HG03139 (cell line): ENCODE measurements around the gene CACNA1B.
"Not testable (repeated sequence)": the region's sequence is repeated elsewhere in the genome, so short reads cannot be mapped to it uniquely, and the experiment has no call there.

Experiments used
- ATAC-seq: cut with Tn5 transposase; IDR thresholded peaks from one replicate; pipeline ENCODE4 v1.9.1; 2021; ENCODE audit not compliant: unreplicated experiment

The CACNA1B gene

DNA sequence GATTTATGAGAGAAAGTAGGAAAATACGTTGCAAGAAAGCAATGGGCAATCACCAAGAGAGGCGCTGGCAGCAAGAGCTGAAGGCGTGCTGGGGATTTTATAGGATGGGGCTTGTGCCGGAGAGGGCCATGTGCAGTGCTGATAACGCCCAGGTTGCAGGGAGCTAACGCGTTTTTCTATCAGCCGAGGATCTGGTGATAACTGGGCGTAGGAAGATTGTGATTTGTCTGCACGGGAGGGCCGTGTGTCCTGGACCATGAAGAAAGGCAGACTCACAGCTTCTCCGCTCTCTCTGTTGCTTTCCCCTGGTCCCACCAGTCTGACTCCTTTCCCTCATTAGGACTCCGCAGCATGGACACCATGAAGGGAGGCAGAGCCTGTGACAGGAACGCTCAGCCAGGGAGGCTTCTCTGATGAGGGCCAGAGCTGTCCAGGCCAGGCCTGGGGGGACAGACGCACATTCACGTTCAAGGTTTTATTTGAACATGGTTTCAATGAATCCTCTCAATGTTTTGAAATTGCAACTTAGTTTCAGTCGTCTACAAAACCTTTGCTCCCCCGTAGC is 11.9 kb upstream of the CACNA1B start:
- no peak for ATAC-seq

DNA sequence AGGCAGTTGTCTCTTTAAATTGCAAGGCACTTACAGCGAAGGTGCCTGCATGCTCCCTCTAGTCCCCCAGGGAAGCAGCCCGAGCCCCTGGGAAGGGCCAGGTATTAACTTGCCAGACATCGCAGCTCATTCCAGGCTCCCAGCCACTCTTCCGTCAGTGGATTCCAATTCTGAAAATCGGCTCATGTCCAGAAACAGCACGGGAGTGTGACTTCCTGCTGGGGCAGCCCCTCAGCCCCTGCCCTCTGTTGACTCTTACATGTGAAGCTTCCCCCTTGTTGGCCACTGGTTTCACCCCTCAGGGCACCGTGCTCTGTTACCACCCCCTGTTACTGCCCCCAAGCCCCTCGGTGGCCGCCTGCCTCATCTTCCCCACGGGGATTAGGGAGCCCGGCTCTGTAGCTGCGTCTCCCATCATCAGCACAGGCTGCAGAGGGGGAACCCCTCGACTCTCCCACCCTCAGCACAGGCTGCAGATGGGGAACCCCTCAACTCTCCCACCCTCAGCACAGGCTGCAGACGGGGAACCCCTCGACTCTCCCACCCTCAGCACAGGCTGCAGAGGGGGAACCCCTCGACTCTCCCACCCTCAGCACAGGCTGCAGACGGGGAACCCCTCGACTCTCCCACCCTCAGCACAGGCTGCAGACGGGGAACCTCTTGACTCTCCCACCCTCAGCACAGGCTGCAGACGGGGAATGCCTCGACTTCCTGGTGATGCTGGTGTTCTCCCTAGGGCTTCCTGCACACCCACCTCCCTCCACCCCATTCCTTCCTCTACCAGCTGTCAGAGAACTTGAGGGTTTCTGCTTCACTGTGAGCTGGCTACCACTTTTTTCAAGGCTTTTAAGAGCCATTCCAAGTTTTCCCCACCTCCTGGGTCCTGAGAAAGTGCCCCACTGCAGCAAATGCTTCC is 11.1 kb upstream of the CACNA1B start:
- no peak for ATAC-seq

- no peak for ATAC-seq
Observed at GRCh38 chr9:137870432-137870831, 7.2 kb upstream of the CACNA1B start.

GRCh38 chr9:137872296-137872695 is 5.3 kb upstream of the CACNA1B start:
- no peak for ATAC-seq

GRCh38 chr9:137873408-137873807 is 4.2 kb upstream of the CACNA1B start:
- no peak for ATAC-seq

DNA sequence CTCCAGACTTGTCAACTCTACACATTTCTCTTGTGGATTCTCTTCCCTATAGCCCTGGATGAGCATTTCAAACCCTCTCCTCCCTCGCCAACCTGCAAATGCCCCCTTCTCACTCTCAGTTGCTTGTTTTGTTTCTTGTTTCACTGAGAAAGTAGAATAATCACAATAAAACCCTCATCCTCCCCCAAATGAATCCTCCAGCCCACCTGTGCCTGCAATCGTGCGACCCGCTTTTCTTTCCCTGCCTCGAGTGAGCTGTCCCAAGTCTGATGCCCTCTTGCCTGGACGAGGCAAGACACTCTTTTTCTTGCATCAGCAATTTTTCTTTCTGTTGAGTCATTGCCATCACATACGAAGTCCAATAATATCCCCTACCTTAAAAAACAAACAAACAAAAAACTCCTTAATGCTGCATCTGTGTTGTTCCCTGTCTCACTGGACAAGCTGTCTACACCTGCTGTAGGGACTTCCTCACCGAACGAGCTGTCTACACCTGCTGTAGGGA is 3.7 kb upstream of the CACNA1B start:
- ATAC-seq, result no peak

DNA sequence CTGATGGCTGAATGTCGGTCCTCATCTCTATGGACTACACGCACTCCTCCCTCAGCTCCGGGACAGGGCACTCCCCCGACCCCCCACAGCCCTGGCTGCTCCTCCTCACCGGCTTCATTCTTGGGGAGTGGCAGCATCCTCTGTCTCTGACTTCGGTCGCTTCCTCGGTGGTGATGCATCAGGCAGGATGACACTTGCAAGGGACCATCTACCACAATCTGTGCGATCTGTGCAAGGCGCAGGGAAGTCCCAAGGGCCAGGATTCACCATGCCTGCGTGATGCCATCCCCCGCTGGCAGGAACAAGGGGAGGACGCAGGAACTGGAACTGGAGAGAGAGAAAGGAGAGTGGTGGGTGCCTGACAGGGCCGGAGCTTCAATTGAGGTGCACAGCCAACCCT is 2.2 kb upstream of the CACNA1B start:
- no peak for ATAC-seq

GRCh38 chr9:137875846-137876245 is 1.7 kb upstream of the CACNA1B start:
- ATAC-seq, result no peak

GRCh38 chr9:137876269-137876668 is 1.3 kb upstream of the CACNA1B start:
- no peak for ATAC-seq

GRCh38 chr9:137876781-137877386 is 698 bp upstream of the CACNA1B start:
- no peak for ATAC-seq

DNA sequence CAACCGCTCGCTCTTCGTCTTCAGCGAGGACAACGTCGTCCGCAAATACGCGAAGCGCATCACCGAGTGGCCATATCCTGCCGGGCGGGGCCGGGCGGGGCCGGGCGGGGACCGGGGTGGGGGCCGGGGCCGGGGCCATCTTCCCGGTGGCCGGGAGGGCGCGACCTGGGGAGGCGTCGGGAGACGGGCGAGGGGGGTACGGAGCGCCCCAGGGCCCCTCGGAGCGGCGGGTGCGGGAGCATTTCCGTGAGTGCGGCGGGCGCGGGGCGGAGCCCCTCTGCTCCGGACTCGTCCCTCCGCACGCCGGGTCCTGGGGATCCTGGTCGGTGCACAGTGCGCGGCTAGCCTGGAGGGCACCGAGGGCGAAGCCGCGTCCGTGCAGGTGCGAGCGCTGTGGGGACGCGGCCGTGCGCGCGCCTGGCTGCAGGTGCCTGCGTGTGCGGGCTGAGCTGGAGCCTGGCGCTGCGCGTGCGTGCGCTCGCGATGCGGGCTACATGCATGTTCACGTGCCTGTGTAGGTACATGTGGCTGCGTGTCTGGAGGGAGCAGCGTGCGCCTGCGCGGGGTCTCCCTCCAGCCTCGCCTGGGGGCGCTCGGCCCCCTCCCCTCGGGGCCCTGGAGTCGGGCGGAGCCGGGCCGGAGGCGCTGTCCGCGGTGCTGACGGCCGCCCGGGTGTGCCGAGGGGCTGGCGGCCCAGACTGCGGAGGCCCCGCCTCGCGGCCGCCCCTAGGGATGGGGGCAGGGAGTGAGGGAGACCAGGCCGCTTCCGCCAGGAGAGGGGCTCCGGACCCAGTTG is 762 bp downstream of the CACNA1B start:
- no peak for ATAC-seq

DNA sequence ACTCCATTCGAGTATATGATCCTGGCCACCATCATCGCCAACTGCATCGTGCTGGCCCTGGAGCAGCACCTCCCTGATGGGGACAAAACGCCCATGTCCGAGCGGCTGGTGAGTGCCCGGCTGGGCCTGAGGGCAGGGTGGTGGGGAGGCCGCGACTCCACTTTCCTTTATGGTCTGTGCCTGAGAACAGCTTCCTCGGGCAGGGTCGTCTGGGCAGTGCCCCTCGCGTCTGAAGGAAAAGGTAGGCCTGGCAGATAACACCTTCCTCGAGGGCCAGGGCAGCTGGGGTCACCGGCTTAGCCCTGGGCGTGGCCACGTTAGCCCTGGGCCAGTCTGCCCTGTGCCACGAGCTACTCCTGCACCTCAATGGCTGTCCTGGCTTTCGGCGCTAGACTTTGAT is 1.5 kb downstream of the CACNA1B start:
- ATAC-seq, result no peak

DNA sequence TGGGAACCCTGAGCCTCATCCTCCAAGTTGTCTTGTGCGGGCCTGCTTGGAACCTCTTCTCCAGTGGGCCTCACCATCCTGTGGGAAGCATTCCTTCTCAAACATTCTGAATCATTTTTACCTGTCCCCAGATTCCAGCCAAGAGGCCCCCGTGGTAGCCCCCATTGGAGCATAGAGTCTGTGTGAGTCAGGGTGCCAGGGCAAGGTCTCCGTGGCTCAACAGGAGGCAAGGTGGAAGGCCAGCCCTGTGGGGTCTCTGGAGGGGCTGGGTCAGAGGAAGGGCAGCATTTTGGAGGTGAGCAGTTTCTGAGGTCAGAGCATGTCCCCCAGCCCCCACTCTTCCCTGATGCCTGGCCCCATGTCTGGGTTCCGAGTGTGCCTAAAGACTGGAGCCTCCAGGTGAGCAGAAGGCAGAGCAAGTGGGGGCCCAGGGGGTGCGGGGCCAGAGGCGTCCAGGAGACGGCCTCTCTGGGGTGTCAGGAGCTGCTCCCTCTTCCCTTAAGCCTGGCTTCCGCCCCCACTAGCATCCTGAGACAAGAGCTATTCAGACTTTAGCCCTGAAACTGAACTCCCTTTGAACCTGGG is 2.1 kb downstream of the CACNA1B start:
- no peak for ATAC-seq

DNA sequence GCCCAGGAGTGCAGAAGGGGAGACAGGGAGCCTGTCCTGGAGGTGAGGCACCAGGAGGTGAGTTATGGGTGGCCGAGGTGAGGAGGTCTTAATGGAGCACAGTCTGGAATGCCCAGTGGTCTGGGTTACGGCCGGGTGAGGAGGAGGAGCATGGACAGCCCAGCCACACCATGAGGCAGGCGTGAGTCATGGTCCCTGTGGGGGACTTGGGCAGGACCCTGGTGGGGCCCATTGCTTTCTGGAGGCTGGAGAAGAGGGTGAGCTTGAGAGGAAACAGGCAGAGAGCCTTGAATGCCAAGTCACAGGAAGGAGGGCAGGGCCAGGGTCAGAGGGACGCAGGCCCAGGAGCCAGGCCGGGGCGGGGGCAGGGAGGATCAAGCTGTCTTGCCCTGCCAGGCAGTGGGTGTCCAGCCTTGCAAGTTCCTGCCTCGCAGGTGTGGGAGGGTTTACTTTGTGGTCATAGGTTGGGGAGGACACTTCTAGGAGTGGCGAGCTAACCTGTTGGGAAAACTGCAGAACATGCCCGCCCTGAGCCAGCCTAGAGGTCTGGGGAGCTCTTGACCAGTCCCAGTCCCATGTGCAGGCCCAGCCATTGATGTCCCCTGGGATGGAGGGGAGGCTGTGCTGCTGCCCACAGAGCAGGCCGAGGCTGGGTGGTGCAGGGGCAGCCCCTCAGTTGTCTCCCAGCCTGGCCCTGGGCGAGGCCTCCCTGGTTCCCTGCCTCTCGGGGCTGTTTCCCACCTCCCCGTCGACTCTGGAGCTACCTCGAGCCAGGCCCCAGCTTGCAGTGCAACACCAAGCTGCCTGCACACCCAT is 2.8 kb downstream of the CACNA1B start:
- ATAC-seq, result no peak

DNA sequence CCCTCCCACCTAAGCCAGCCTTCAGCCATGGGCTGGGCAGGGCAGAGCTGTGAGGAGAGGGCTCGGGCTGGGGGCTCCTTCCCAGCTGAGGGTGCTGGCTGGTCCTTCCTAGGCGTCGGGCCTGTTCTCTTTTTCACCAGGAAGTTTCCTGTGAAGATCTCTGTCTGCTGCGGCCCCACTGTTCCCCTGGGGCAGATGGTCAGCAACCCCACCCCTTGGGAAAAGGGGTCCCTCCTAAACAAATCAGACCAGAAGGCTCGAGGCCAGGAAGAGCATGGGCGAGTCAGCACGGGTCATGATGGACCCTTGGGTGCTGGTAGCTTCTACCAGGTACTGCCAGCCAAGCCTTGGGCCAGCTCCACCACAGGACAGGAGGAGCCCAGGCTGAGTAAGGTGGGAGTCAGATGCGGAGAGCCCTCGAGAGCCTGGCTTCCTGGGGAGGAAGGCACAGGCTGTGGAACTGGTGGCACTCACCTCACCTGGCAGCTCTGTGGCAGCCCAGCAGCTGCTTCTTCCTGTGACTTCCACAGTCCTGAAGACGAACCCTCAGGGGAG is 3.5 kb downstream of the CACNA1B start:
- no peak for ATAC-seq

DNA sequence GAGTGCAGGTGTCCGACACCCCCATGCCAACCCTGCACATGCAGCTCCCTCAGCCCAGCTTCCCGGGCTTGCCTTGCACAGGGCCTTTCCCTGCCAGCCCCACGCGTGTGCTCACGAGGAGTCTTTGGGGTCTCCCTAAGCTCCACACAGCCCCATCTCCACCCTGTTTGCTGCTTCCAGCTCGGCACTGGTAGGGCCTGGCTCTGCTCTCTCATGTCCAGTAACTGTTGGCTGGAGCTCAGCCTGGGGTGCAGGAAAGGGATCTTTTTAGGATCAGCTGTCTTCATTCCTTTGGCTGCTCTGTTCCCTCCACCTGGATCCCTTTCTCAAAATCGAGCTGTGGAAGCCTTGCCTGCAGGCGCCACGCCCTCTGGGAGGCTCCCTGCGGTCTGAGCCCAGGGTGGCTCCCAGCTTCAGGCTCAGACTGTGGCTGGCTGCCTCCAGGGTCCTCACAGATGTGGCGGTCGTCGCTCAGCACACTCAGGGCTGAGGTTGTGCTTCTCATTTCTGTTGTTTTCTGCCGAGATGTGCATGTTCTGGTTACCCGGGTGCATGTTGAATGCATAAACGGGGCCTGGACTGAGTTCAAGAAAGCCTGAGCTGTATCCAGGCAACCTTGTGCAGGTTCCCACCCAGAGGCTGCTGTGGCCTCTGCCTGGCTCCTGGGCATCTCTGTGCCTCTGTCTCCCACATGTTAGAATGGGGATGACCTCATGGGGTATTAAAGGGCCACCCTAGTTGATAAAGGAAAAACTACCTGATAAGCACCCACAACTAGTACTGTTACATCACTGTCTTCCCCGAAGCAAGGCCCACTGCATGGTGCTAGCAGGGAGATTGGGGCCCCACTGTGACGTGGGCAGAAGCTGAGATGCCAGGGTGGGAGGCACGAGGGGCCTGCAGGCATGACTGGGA is 4.3 kb downstream of the CACNA1B start:
- ATAC-seq, result no peak

DNA sequence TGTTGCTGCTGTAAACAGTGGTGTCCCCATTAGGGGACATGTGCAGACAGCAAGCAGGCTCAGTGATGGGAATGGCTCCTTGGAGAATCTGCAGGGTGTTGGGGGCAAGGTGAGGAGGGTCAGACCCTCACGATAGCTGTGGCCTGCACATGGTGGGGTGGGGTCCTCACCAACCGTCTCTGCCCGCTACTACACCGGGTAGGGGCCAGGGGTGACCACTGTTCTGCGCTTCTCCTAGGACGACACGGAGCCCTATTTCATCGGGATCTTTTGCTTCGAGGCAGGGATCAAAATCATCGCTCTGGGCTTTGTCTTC is 4.9 kb downstream of the CACNA1B start:
- no peak for ATAC-seq

GRCh38 chr9:137883977-137884376 is 6.4 kb downstream of the CACNA1B start:
- ATAC-seq, result not testable (repeated sequence)

GRCh38 chr9:137884547-137884946 is 7.0 kb downstream of the CACNA1B start:
- ATAC-seq, result not testable (repeated sequence)
